Suppressor macrophage treated with lipopolysaccharide for 4 hours (primary cell): ENCODE results near the gene GNA14.

Experiments used
- DNase-seq: peaks from one replicate; pipeline ENCODE4 v3.0.0-alpha.2; 2020

GNA14 gene

DNA sequence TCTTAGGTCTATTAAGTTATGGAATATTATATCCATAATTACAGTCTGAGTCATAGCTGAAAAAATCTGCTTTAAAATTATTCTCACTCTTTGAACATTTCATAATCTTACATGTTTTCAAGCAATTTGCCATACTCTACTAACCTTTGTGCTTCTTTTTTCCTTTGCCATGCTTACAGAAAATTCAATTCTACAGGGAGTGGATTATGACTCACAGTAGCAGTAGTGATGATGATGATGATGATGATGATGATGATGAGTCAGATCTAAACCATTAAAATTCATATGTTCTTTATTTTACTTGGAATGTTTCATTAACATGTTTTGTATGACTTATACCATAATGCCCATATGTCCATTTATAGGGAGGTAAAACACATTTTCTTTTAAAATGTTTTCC is 263.7 kb downstream of the GNA14 start:
- DNase-seq = no peak

DNA sequence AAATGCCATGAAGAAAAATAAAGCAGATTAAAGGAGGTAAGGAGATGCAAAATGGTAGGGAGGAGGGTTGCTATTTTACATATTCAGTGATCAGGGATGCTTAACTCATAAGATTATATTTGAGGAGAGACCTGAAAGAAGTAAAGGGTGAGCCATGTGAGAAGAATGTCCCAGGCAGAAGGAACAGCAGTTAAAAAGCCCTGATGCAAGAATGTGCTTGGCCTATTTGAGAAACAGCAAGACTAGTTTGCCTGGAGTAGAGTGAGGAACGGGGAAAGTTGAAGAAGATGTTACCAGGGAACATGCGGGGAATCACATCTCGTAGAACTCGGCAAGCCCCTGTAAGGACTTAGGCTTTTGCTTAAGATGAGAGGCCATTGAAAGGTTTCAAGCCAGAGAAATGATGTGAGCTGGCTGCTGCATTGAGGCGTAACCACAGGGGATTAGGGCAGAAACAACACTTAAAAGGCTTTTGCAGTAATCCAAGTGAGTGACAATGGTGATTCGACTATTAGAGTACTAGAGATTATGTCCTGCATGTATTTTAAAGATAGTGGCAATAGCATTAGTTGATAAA is 272.1 kb downstream of the GNA14 start:
- no peak for DNase-seq

DNA sequence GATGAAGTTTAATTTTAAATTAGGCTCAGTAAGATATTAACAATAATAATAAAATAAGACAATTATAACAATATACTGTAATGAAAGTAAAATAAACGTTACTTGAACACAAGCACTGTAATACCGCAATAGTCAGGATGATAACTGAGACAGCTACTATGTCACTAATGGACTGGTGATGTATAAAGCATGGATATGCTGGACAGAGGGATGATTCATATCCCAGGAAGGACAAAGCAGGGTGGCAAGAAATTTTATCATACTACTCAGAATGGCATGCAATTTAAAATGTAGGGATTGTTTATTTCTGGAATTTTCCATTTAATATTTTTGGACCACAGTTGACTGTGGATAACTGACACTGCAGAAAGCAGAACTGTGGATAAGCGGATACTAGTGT is 273.9 kb downstream of the GNA14 start:
- DNase-seq = no peak
